IMR-90 (cell line): ENCODE results near the gene DICER1. TPM values are rescaled to one million over a fixed set of nuclear protein-coding genes. Genes with fewer than 3 reads are reported as not detected.

Experiments used
- ATAC-seq: fragments of 200-7000 bp; cut with Tn5 transposase; 2 replicates; pipeline ENCODE4 v1.9.1; 2020; ENCODE audit warnings: low read depth, mild to moderate bottlenecking, moderate library complexity
- BruUV-seq: library from RNA; stranded (reverse); fragments of 400-500 nt; replicated peaks from 2 replicates; lab custom pipeline; 2021; lab: Mats Ljungman, UMichigan
- CTCF ChIA-PET: fragments of 300-600 bp; formaldehyde crosslinking; extraction: SDS; loops from one replicate; lab custom pipeline; 2021; ENCODE audit warnings: antibody characterized with exemption; lab: Yijun Ruan, JAX
- POLR2A ChIA-PET: fragments of 300-600 bp; sonication (Branson Sonifier 250); formaldehyde crosslinking; loops from one replicate; lab custom pipeline; 2022; ENCODE audit warnings: antibody characterized with exemption; ENCODE audit not compliant: unreplicated experiment; lab: Charles Lee
- DNase-seq: peaks from one replicate; pipeline ENCODE4 v3.0.0; 2013
- H2AFZ ChIP-seq: replicated peaks from 2 replicates; pipeline ENCODE3; 2013; ENCODE audit warnings: low read length, mild to moderate bottlenecking; ENCODE audit not compliant: poor library complexity
- H2AK5ac ChIP-seq: 2 replicates; pipeline ENCODE4 v1.6.1; 2013; ENCODE audit warnings: low read depth, low read length, inconsistent platforms
- H2AK9ac ChIP-seq: replicated peaks from 2 replicates; pipeline ENCODE3; 2013; ENCODE audit warnings: mild to moderate bottlenecking, low read depth, low read length, moderate library complexity; ENCODE audit not compliant: poor library complexity
- H2BK120ac ChIP-seq: 2 replicates; pipeline ENCODE4 v1.6.1; 2013; ENCODE audit warnings: low read depth, low read length, inconsistent platforms
- H2BK15ac ChIP-seq: 3 replicates; pipeline ENCODE4 v1.6.1; 2013; ENCODE audit warnings: low read depth, low read length, inconsistent platforms
- H2BK20ac ChIP-seq: 2 replicates; pipeline ENCODE4 v1.6.1; 2013; ENCODE audit warnings: low read depth, mild to moderate bottlenecking, inconsistent platforms, low read length, moderate library complexity
- H2BK5ac ChIP-seq: 2 replicates; pipeline ENCODE4 v1.6.1; 2013; ENCODE audit warnings: mild to moderate bottlenecking, low read depth, low read length, inconsistent platforms; ENCODE audit not compliant: poor library complexity, severe bottlenecking
- H3K14ac ChIP-seq: replicated peaks from 2 replicates; pipeline ENCODE4 v1.6.1; 2013; ENCODE audit warnings: low read depth, low read length, inconsistent platforms
- H3K18ac ChIP-seq: 2 replicates; pipeline ENCODE4 v1.6.1; 2013; ENCODE audit warnings: low read depth, low read length, control low read depth
- H3K23ac ChIP-seq: 2 replicates; pipeline ENCODE4 v1.6.1; 2013; ENCODE audit warnings: low read depth, low read length, inconsistent platforms
- H3K27ac ChIP-seq: 2 replicates; pipeline ENCODE4 v1.5.1; 2013; ENCODE audit warnings: mild to moderate bottlenecking, control low read depth, low read length; ENCODE audit not compliant: insufficient read depth
- H3K27me3 ChIP-seq: 2 replicates; pipeline ENCODE4 v1.6.1; 2013; ENCODE audit warnings: low read length; ENCODE audit not compliant: control insufficient read depth, insufficient read depth
- H3K36me3 ChIP-seq: 2 replicates; pipeline ENCODE4 v1.6.1; 2013; ENCODE audit warnings: low read length, mixed read lengths; ENCODE audit not compliant: control insufficient read depth, insufficient read depth
- H3K4ac ChIP-seq: 2 replicates; pipeline ENCODE4 v1.6.1; 2013; ENCODE audit warnings: low read depth, low read length, inconsistent platforms
- H3K4me1 ChIP-seq: 2 replicates; pipeline ENCODE4 v1.6.1; 2013; ENCODE audit warnings: low read length, mixed read lengths; ENCODE audit not compliant: control insufficient read depth, insufficient read depth
- H3K4me2 ChIP-seq: 2 replicates; pipeline ENCODE4 v1.6.1; 2013; ENCODE audit warnings: low read depth, mild to moderate bottlenecking, control low read depth, low read length, moderate library complexity
- H3K4me3 ChIP-seq: 2 replicates; pipeline ENCODE4 v1.5.1; 2013; ENCODE audit warnings: low read depth, mild to moderate bottlenecking, control low read depth, low read length, moderate library complexity; ENCODE audit not compliant: insufficient read depth
- H3K56ac ChIP-seq: 2 replicates; pipeline ENCODE4 v1.6.1; 2013; ENCODE audit warnings: low read length, inconsistent platforms; ENCODE audit not compliant: insufficient read depth; ENCODE audit errors: extremely low read depth
- H3K79me1 ChIP-seq, 2 experiments: 2 replicates each; pipeline ENCODE4 v1.6.1; 2013; ENCODE audit warnings: low read length in 2 of 2, inconsistent platforms in 1 of 2, low read depth in 1 of 2
- H3K9ac ChIP-seq: 2 replicates; pipeline ENCODE4 v1.6.1; 2013; ENCODE audit warnings: low read depth, low read length, control low read depth
- H3K9me1 ChIP-seq: 2 replicates; pipeline ENCODE4 v1.6.1; 2013; ENCODE audit warnings: low read length, inconsistent platforms; ENCODE audit not compliant: insufficient read depth
- H3K9me3 ChIP-seq: 2 replicates; pipeline ENCODE4 v1.6.1; 2013; ENCODE audit warnings: low read length; ENCODE audit not compliant: control insufficient read depth, insufficient read depth
- H4K20me1 ChIP-seq: 2 replicates; pipeline ENCODE4 v1.6.1; 2013; ENCODE audit warnings: low read length, inconsistent platforms; ENCODE audit not compliant: insufficient read depth
- H4K5ac ChIP-seq: 2 replicates; pipeline ENCODE4 v1.6.1; 2013; ENCODE audit warnings: mild to moderate bottlenecking, low read depth, low read length, control low read depth
- H4K8ac ChIP-seq, 2 experiments: 2 replicates each; pipeline ENCODE4 v1.6.1; 2013; ENCODE audit warnings: low read depth in 2 of 2, low read length in 2 of 2, control low read depth in 1 of 2, inconsistent platforms in 1 of 2
- H4K91ac ChIP-seq: 2 replicates; pipeline ENCODE4 v1.6.1; 2013; ENCODE audit warnings: low read depth, low read length, inconsistent platforms; ENCODE audit not compliant: insufficient read depth
- CEBPB ChIP-seq: IDR thresholded peaks from 2 replicates; pipeline ENCODE4 v1.6.1; 2012; ENCODE audit warnings: low read depth, low read length, improper control_type of control experiment
- CHD1 ChIP-seq: IDR thresholded peaks from 2 replicates; pipeline ENCODE4 v1.6.1; 2012; ENCODE audit warnings: low read depth, low read length, improper control_type of control experiment
- CTCF ChIP-seq: conservative IDR thresholded peaks from 2 replicates; pipeline ENCODE4 v1.5.1; 2012; ENCODE audit warnings: mild to moderate bottlenecking, low read depth, low read length, improper control_type of control experiment
- MAZ ChIP-seq: IDR thresholded peaks from 2 replicates; pipeline ENCODE4 v1.6.1; 2012; ENCODE audit warnings: low read depth, mild to moderate bottlenecking, low read length, improper control_type of control experiment, moderate library complexity, borderline replicate concordance
- MXI1 ChIP-seq: IDR thresholded peaks from 2 replicates; pipeline ENCODE4 v1.6.1; 2012; ENCODE audit warnings: low read depth, mild to moderate bottlenecking, low read length, moderate library complexity, borderline replicate concordance
- WGBS, 2 experiments: methylation state at CpG; one replicate each; pipeline versions ENCODE4 v1.1.5 to v1.1.7; 2013; ENCODE audit warnings: missing lambda C conversion rate in 2 of 2; ENCODE audit not compliant: insufficient read length in 1 of 2; ENCODE audit errors: extremely low coverage in 2 of 2; 5-methylcytosine and 5-hydroxymethylcytosine counted together
- dilution Hi-C: fragments of 300-500 bp; cut with HindIII; formaldehyde crosslinking; loops from one replicate; pipeline ENCODE4 v1.14.3; 2018; ENCODE audit warnings: low sequenced_read_pairs; ENCODE audit not compliant: unreplicated experiment
- in situ Hi-C: fragments of 300-500 bp; cut with MboI; formaldehyde crosslinking; loops from 3 replicates; pipeline ENCODE4 v1.14.3; 2019; ENCODE audit warnings: low sequenced_read_pairs, inconsistent platforms, mixed read lengths
- intact Hi-C: fragments of 100-400 bp; cut with micrococcal nuclease; formaldehyde crosslinking; loops from 2 replicates; pipeline ENCODE4 v1.10.0; 2022
- polyA plus RNA-seq, 3 experiments: library from polyadenylated mRNA; depleted of rRNA; stranded (reverse); fragments of >200 nt; gene quantifications; 2 replicates each; pipeline ENCODE4 v1.2.3, GENCODE V29; 2012; ENCODE audit warnings: low replicate concordance in 1 of 3
- total RNA-seq: library from RNA; depleted of rRNA; stranded (reverse); fragments of >200 nt; gene quantifications from 2 replicates; pipeline ENCODE4 v1.2.3, GENCODE V29; 2012

DICER1 gene
- total and polyA plus RNA-seq, 2 of the 4 experiments (the other 2 are of a cell fraction): 9.7 to 49.5 TPM

GRCh38 chr14:95068521-95068920, 88.8 kb downstream of the DICER1 start:
- Histone ChIP-seq H3K4me1 (no peaks in the 10 kb centered on the region), H3K4ac (no peak overlapping the region), H3K4me2 (no peak overlapping the region), H3K4me3 (no peak overlapping the region), H3K9ac (no peak overlapping the region), H2BK5ac (no peak overlapping the region), H4K20me1 (no peaks in the 10 kb centered on the region), H2AK5ac (no peak overlapping the region), H4K91ac (no peak overlapping the region), H3K9me3 (no peaks in the 10 kb centered on the region; the same call in 1 of the 2 replicates), H4K8ac (no peak overlapping the region), H2BK120ac (no peak overlapping the region), H2BK15ac (no peak overlapping the region), H3K14ac (no peak overlapping the region), H3K23ac (no peak overlapping the region), H3K56ac (no peak overlapping the region), H4K5ac (no peak overlapping the region), H3K27me3 (peaks cover 27% of the 10 kb centered on the region), H2BK20ac (no peak overlapping the region), H3K27ac (no peak overlapping the region), H3K36me3 (no peaks in the 10 kb centered on the region), H3K79me1 (no peaks in the 10 kb centered on the region), H2AFZ (no peak overlapping the region), H2AK9ac (no peak overlapping the region), H3K18ac (no peak overlapping the region), H3K9me1 (no peaks in the 10 kb centered on the region)
- WGBS, 2 experiments: 90% methylated on average over 2 of the region's 8 CpGs; no CpG with 5 or more reads in 1 of the 2 experiments
- in situ Hi-C loops (no loop called here), intact Hi-C loops (no loop called here), dilution Hi-C loops (no loop called here)
- no TSS peak for BruUV-seq
- no peak for ATAC-seq
- TF ChIP-seq MAZ: no peak
- TF ChIP-seq MXI1: no peak
- TF ChIP-seq CTCF: no peak
- TF ChIP-seq CHD1: no peak
- no peak for TF ChIP-seq CEBPB
- DNase-seq: no peak
- CTCF ChIA-PET: no interaction called here
- POLR2A ChIA-PET: no interaction called here
